Brain microvascular endothelial cell (primary cell): ENCODE data around the gene VEZT.
"Not testable (repeated sequence)": the region's sequence is repeated elsewhere in the genome, so short reads cannot be mapped to it uniquely, and the experiment has no call there.

Source experiments
- DNase-seq: peaks from one replicate; pipeline ENCODE4 v3.0.0-alpha.2; 2020
- H3K27ac ChIP-seq: fragments of 250-450 bp; sonication (Bioruptor Pico); 2 replicates; pipeline ENCODE4 v1.5.1; 2020; ENCODE audit warnings: mild to moderate bottlenecking, moderate library complexity
- H3K27me3 ChIP-seq: fragments of 250-450 bp; sonication (Bioruptor Pico); replicated peaks from 2 replicates; pipeline ENCODE4 v1.5.1; 2020; ENCODE audit warnings: mild to moderate bottlenecking
- H3K36me3 ChIP-seq: fragments of 250-450 bp; sonication (Bioruptor Pico); replicated peaks from 2 replicates; pipeline ENCODE4 v1.5.1; 2020; ENCODE audit warnings: mild to moderate bottlenecking
- H3K4me3 ChIP-seq: 2 replicates; pipeline ENCODE4 v1.5.1; 2011; ENCODE audit warnings: low read depth, mild to moderate bottlenecking, control low read depth, low read length, moderate library complexity
- CTCF ChIP-seq: IDR thresholded peaks from 2 replicates; pipeline ENCODE4 v1.5.1; 2011; ENCODE audit warnings: low read depth, mild to moderate bottlenecking, moderate library complexity, low read length, control low read depth, inconsistent platforms; ENCODE audit errors: missing control alignments
- in situ Hi-C: cut with HindIII; loops from 2 replicates; pipeline ENCODE4 v1.10.0; 2017; ENCODE audit warnings: low sequenced_read_pairs, low pct_ligation_motif_present

The VEZT gene

GRCh38 chr12:95298916-95299315 lies 81.3 kb downstream of the VEZT start:
- Histone ChIP-seq H3K27me3 (no peaks in the 10 kb centered on the region), H3K4me3 (no peak overlapping the region), H3K36me3 (peaks cover 13% of the 10 kb centered on the region), H3K27ac (no peak overlapping the region)
- no peak for TF ChIP-seq CTCF
- no peak for DNase-seq
- in situ Hi-C loops = no loop called here

GRCh38 chr12:95300286-95300685 lies 82.7 kb downstream of the VEZT start:
- Histone ChIP-seq H3K36me3 (peaks cover 7% of the 10 kb centered on the region), H3K27ac (no peak overlapping the region), H3K4me3 (no peak overlapping the region), H3K27me3 (no peaks in the 10 kb centered on the region)
- no peak for TF ChIP-seq CTCF
- in situ Hi-C loops = no loop called here
- DNase-seq = no peak

GRCh38 chr12:95303476-95303875 lies 85.9 kb downstream of the VEZT start:
- no peak for DNase-seq
- H3K27me3 ChIP-seq = no peaks in the 10 kb centered on the region
- no peak overlapping the region for H3K4me3 ChIP-seq
- peak overlapping the region; percentile 7 for H3K27ac ChIP-seq
- no peak for TF ChIP-seq CTCF
- in situ Hi-C loops = no loop called here
- H3K36me3 ChIP-seq = peaks cover 9% of the 10 kb centered on the region

GRCh38 chr12:95304673-95305198 lies 87.1 kb downstream of the VEZT start:
- Histone ChIP-seq H3K4me3 (no peak overlapping the region), H3K36me3 (peaks cover 9% of the 10 kb centered on the region), H3K27me3 (no peaks in the 10 kb centered on the region), H3K27ac (no peak overlapping the region)
- no peak for DNase-seq
- TF ChIP-seq CTCF = no peak
- in situ Hi-C loops = no loop called here

- in situ Hi-C loops = no loop called here
- no peak for TF ChIP-seq CTCF
- Histone ChIP-seq H3K27ac (no peak overlapping the region), H3K27me3 (no peaks in the 10 kb centered on the region), H3K36me3 (peaks cover 5% of the 10 kb centered on the region), H3K4me3 (no peak overlapping the region)
- DNase-seq = no peak
Measured at GRCh38 chr12:95312656-95313055, 95.0 kb downstream of the VEZT start.

GRCh38 chr12:95314756-95315155 lies 97.1 kb downstream of the VEZT start:
- H3K36me3 ChIP-seq, DNase-seq, H3K27ac ChIP-seq, H3K27me3 ChIP-seq, H3K4me3 ChIP-seq, in situ Hi-C loops: not testable (repeated sequence)
